Stimulated activated naive CD8-positive, alpha-beta T cell treated with anti-CD3 and anti-CD28 coated beads, Interleukin-15, amount 100 ng/mL, for 72 hours (primary cell): ENCODE results near the gene MYO19.
A peak's percentile ranks its signal among the peaks of the same experiment; 100 is the strongest.

Source experiments
- ATAC-seq: fragments of 150-1000 bp; cut with Tn5 transposase; 2 replicates; pipeline ENCODE4 v1.10.0; 2021; ENCODE audit warnings: mild to moderate bottlenecking, moderate library complexity
- DNase-seq, 2 donors: peaks; one replicate each; pipeline ENCODE4 v3.0.0; 2021 to 2022
- H3K27ac Mint-ChIP-seq, 2 donors: one replicate each; pipeline ENCODE4 v1.8.0; 2022; ENCODE audit warnings: mild to moderate bottlenecking in 2 of 2, mixed read lengths in 2 of 2, moderate library complexity in 2 of 2
- H3K27me3 Mint-ChIP-seq: one replicate; pipeline ENCODE4 v1.8.0; 2022; ENCODE audit warnings: mixed read lengths
- H3K4me1 Mint-ChIP-seq: one replicate; pipeline ENCODE4 v1.8.0; 2022; ENCODE audit warnings: mild to moderate bottlenecking, mixed read lengths
- H3K4me3 Mint-ChIP-seq, 2 donors: one replicate each; pipeline ENCODE4 v1.8.0; 2022; ENCODE audit warnings: mild to moderate bottlenecking in 2 of 2, mixed read lengths in 2 of 2, moderate library complexity in 1 of 2
- H3K9me3 Mint-ChIP-seq, 2 donors: one replicate each; pipeline ENCODE4 v1.8.0; 2022; ENCODE audit warnings: mixed read lengths in 2 of 2

MYO19 gene

DNA sequence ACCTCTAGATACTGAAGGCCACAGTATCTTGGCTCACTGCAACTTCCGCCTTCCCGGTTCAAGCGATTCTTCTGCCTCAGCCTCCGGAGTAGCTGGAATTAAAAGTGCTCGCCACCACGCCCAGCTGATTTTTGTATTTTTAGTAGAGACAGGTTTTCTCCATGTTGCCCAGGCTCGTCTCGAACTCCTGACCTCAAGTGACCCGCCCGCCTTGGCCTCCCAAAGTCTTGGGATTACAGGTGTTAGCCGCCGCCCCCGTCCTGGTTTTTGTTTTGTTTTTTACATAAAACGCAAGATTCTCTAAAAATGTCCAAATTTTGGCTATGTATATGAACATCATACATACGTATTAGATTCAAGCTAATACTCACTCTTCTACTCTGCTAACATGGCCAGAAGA lies 8.1 kb upstream of the MYO19 start:
- Mint-ChIP-seq H3K27me3 (no peaks in the 10 kb centered on the region), H3K4me3 (no peak overlapping the region), H3K4me1 (peaks cover 16% of the 10 kb centered on the region), H3K27ac (no peak overlapping the region), H3K9me3 (no peaks in the 10 kb centered on the region)
- ATAC-seq (no peak), DNase-seq (no peak)

DNA sequence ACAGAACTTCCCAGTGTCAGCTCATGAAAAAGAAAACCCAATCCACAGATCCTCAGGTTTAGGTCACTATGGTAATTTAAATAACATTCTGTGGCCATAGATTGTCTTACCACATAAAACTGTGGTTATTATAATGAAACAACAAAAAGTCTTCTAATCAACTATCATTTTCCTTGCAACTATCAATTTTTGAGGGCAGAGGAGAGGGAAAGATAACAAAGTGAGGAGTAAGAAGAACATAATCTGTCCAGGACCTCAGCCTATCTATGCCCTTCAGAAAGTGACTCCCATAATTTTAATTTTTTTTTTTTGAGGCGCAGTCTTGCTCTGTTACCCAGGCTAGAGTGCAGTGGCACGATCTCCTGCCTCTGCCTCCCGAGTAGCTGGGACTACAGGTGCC lies 6.0 kb upstream of the MYO19 start:
- no peaks in the 10 kb centered on the region for H3K27me3 Mint-ChIP-seq
- no peak overlapping the region for H3K27ac Mint-ChIP-seq
- H3K9me3 Mint-ChIP-seq: no peaks in the 10 kb centered on the region
- ATAC-seq (no peak), DNase-seq (no peak)
- H3K4me1 Mint-ChIP-seq: peaks cover 27% of the 10 kb centered on the region
- no peak overlapping the region for H3K4me3 Mint-ChIP-seq

DNA sequence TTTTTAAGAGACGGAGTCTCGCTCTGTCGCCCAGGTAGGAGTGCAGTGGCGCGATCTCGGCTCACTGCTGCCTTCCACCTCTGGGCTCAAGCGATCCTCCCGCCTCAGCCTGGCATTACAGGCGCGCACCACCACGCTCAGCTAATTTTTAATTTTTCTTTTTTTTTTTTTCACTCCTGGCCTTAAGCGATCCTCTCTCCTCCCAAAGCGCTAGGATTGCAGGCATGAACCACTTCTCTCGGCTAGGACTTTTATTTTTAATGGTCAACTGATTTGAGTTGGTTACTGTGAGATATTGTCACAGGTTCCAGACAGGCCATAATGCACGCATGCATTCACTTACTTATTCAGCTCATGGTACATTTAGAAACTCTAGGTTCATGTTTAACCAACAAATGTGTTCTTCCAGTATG lies 1.0 kb upstream of the MYO19 start:
- Mint-ChIP-seq H3K27ac (peak overlapping the region; percentile 99), H3K4me3 (peak overlapping the region; percentile 88 to 97), H3K4me1 (peaks cover 41% of the 10 kb centered on the region), H3K27me3 (no peaks in the 10 kb centered on the region), H3K9me3 (no peaks in the 10 kb centered on the region)
- DNase-seq (no peak), ATAC-seq (no peak)

DNA sequence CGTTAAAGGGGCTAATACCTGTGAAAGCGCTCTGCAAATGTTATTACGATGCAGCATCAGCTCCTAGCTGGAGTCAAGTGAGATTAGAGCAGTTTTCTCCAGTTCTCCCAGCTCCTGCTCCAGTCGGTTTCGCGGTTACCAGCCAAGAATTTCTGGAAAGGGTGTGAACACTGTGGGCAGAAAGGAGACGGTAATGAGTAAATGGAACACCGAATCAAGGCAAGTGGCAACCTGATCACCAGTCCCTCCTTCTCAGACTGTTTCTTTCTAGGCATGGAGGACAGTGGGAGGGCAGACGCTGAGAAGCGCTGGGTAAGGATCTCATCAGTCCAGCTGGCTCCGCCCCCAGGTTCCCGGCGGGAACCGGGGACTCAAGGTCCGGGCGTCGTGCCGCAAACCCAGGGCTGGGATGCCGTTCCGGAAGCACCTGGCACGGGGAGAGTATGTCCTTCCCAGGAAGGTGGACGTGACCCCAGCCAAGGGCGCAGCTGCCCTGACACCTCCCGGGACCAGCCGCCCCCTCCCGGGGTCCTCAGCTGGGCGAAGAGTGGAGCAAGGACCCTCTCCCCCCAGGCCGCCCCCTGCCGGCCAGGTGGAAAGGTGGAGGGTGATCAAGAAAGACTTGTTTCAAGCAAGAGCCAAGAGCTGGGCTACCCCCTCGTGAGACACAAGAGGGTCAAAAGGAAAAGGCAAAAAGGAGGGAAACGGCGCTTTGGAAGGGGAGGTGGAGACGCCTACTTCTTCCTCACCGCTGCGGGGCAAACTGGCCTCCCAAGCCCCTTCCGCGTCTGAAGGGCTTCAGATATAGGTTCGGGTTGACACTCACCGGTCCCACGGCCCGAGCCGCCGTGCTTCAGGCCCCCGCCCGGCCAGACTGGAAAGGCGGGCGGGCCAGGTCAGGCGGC lies 481 bp downstream of the MYO19 start:
- peak overlapping the region; percentile 99 for H3K27ac Mint-ChIP-seq
- H3K4me1 Mint-ChIP-seq: peaks cover 41% of the 10 kb centered on the region
- ATAC-seq (peak; percentile 56), DNase-seq (peak in 1 of 2 donors; percentile 68)
- H3K9me3 Mint-ChIP-seq: no peaks in the 10 kb centered on the region
- H3K4me3 Mint-ChIP-seq: peak overlapping the region; percentile 88 to 97
- no peaks in the 10 kb centered on the region for H3K27me3 Mint-ChIP-seq

DNA sequence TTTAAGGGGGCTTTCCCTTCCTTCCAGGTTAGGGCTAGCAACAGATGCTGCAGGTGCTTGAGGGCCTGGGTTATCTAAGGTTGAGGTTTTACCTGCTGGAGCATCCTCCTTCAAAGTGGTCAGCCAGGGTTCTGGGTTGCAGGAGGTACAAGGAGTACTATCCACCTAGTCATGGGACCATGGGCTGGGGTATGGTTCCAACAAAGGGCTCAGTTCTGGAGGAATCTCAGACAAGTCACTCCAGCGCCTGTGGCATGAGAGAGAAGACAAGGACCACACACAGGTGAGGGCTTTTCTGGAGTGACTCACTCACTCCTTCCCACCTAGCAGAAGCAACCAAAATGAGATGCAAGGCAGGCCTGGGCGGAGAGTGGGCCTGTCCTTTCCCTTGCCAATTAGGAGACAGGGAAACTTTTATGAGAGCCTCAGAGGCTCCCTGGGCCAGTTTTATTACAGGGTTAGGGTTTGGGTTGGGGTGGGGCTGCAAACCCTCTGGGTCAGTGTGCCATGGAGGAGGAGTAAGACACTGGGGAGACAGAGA lies 2.2 kb downstream of the MYO19 start:
- H3K4me3 Mint-ChIP-seq: peak overlapping the region in 1 of 2 donors; percentile 40
- peak overlapping the region in 1 of 2 donors; percentile 92 for H3K27ac Mint-ChIP-seq
- no peaks in the 10 kb centered on the region for H3K27me3 Mint-ChIP-seq
- no peak for DNase-seq
- ATAC-seq: no peak
- H3K9me3 Mint-ChIP-seq: no peaks in the 10 kb centered on the region
- peaks cover 47% of the 10 kb centered on the region for H3K4me1 Mint-ChIP-seq

DNA sequence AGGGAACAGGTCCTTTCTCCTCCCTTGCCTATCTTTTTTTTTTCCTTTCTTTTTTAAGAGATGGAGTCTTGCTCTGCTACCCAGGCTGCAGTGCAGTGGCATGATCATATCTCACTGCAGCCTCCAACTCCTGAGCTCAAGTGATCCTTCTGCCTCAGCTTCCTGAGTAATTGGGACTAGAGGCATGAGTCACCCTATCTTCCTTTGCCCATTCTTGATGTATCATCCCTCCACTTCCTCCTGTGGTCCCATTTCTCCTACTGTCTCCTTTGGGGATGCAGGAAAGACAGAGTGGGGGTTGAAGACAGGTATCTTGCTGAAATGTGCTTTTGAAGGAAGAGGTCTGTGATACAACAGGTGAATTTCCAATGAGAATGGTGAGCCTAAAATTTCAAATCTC lies 5.5 kb downstream of the MYO19 start:
- H3K27ac Mint-ChIP-seq: peak overlapping the region; percentile 11 to 29
- H3K27me3 Mint-ChIP-seq: no peaks in the 10 kb centered on the region
- DNase-seq (no peak), ATAC-seq (no peak)
- H3K4me1 Mint-ChIP-seq: peaks cover 55% of the 10 kb centered on the region
- no peaks in the 10 kb centered on the region for H3K9me3 Mint-ChIP-seq
- H3K4me3 Mint-ChIP-seq: no peak overlapping the region

DNA sequence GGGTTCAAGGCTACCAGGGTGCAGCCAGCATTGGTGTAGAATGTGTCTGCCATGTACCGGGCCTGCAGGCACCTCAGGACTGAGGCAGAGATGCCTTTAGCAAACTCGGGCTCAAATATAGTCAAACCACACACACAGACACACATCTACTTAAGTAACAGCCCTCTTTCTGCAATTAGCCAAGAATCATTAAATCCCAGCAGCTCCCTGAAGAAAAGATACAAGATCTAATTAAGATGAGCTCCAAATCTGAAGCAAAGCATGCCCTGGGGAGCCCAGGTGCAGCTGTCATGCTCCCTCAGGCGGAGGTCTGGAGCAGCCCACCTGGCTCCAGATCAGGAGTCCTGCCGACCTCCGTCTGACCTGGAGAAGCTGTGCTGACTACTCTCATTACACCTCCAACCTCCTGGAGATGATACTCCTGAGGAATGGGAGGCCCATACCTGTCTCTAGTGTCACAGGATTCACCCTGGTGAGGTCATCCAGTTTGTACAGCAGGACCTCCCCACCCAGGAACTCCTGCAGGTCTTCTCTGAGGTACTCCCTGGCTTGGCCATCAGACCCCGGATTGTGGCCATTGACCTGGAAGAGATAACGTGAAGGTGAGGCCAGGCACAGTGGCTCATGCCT lies 6.9 kb downstream of the MYO19 start:
- ATAC-seq (no peak), DNase-seq (no peak)
- Mint-ChIP-seq H3K9me3 (no peaks in the 10 kb centered on the region), H3K4me3 (no peak overlapping the region), H3K27ac (peak overlapping the region in 1 of 2 donors; percentile 54), H3K4me1 (peaks cover 43% of the 10 kb centered on the region), H3K27me3 (no peaks in the 10 kb centered on the region)

DNA sequence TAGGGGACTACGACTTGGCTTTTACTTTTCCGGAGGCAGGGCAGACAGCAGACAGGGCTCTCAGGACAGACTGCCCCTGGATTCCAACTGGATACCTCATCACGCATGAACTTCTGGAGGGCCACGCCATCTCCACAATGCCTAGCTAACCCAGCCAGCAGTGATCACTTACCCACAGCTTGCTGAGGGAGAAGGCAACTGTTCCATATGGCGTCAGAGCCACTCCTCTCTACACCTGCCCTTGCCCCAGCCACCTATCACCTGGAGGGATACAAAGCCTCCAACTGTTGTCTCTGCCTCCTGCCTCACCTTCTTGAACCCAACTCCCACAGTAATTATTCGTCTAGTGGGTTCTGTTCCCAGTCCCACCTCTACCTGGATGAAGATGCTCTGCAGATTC lies 8.8 kb downstream of the MYO19 start:
- DNase-seq (no peak), ATAC-seq (no peak)

DNA sequence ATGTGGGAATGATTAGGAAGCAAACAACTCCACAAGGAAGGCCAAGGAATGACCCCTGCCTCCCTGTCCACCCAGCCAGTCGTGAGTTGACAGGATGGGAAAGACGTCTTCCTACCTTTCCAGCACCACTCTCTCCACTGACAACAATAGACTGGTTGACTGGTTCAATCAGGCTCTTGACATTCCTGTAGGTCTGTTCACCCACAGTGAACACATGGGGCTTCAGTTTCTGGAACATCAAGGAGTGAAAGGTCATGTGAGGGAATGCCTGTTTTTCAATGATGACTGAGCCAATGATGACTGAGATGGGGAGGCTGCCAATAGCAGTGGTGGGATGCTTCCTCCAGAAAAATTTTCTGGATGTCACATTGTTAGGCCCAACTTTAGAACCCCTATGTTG lies 9.6 kb downstream of the MYO19 start:
- H3K4me1 Mint-ChIP-seq: peaks cover 33% of the 10 kb centered on the region
- no peak overlapping the region for H3K27ac Mint-ChIP-seq
- ATAC-seq: no peak
- no peak for DNase-seq
- no peaks in the 10 kb centered on the region for H3K9me3 Mint-ChIP-seq
- no peaks in the 10 kb centered on the region for H3K27me3 Mint-ChIP-seq
- H3K4me3 Mint-ChIP-seq: no peak overlapping the region

More for the DNA sequence above, 8.8 kb downstream of the MYO19 start:
- H3K27me3 Mint-ChIP-seq: no peaks in the 10 kb centered on the region
- no peak overlapping the region for H3K4me3 Mint-ChIP-seq
- H3K9me3 Mint-ChIP-seq: no peaks in the 10 kb centered on the region
- peaks cover 33% of the 10 kb centered on the region for H3K4me1 Mint-ChIP-seq
- H3K27ac Mint-ChIP-seq: peak overlapping the region in 1 of 2 donors; percentile 84

DNA sequence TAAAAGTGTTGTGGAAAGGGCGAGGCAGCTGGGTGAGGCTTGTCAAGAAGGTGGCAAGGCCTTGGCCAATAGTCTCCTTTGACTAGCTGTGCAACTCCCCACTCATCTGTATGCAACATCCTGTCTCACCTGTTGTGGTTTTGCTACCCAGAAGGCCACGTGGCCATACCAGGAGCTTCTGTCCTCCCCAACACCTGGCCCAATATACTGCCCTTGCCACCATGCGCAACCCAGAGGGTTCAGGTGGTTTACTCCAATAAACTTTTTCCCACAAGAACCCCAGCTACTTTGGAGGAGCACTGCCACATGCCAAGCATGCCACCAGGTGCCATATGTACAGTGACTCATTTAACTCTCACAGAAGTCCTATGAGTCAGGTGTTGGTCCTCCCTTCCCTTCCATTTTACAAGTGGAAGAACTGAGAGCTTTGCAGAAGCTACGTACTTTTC lies 10.2 kb downstream of the MYO19 start:
- H3K9me3 Mint-ChIP-seq: no peaks in the 10 kb centered on the region
- peak overlapping the region in 1 of 2 donors; percentile 25 for H3K27ac Mint-ChIP-seq
- DNase-seq (no peak), ATAC-seq (peak; percentile 79)
- peaks cover 33% of the 10 kb centered on the region for H3K4me1 Mint-ChIP-seq
- H3K4me3 Mint-ChIP-seq: no peak overlapping the region
- no peaks in the 10 kb centered on the region for H3K27me3 Mint-ChIP-seq

DNA sequence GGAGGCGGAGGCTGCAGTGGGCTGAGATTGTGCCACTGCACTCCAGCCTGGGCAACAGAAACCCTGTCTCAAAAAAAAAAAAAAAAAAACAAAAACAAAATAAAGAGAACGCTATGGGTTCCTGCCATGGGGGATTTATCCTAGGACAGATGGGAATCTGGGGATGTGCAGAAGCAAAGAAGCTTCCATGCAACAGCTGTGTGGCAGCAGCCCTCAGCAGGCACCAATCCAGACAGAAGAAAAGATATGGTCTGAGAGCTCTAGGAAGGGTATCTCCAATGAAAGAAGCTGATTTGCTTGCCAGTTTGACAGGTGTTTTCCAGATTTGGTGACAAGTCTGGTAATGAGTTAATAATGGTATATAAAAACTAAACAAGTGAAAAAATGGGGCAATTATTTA lies 11.6 kb downstream of the MYO19 start:
- no peak overlapping the region for H3K4me3 Mint-ChIP-seq
- no peak overlapping the region for H3K27ac Mint-ChIP-seq
- no peaks in the 10 kb centered on the region for H3K27me3 Mint-ChIP-seq
- H3K9me3 Mint-ChIP-seq: no peaks in the 10 kb centered on the region
- DNase-seq (no peak), ATAC-seq (no peak)
- H3K4me1 Mint-ChIP-seq: peaks cover 31% of the 10 kb centered on the region

DNA sequence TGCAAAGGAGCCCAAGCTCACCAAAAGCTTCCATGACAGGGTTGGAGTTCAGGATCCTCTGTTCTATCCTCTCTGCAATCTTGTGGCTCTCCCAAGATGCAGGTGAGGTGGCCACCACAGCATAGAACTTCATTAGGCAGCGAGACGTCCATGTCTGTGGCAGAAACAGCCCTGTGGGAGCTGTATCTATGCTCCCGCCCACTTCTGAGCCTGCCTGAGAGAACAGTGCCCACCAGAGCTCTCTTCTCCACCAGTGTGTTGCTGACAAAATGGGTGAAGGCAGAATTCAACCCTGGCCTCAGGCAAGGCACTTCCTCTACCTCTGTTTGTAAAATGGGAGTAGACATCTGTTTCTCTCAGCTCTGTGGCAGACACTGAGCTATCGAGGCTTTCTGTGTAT lies 18.8 kb downstream of the MYO19 start:
- H3K27me3 Mint-ChIP-seq: no peaks in the 10 kb centered on the region
- DNase-seq: no peak
- no peak for ATAC-seq
- no peak overlapping the region for H3K27ac Mint-ChIP-seq
- H3K9me3 Mint-ChIP-seq: no peaks in the 10 kb centered on the region
- H3K4me3 Mint-ChIP-seq: no peak overlapping the region
- H3K4me1 Mint-ChIP-seq: no peaks in the 10 kb centered on the region

DNA sequence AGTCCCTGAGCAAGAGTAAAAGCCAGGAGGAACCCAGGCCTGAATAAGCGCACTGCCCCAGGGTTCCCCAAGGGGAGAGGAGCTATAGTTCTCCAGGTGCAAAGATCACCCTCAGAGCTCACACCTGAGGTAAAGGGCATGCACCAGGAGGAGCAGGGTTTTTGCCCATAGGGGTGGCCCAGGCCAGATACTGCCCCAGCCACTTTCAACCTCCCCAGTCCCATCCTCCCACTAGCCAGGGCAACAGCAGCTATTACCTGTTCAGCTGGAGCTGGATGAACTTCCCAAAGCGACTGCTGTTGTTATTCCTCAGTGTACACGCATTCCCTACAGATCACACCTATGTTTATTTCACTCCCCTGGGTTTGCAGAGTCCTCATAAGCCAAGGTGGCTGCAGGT lies 19.8 kb downstream of the MYO19 start:
- ATAC-seq (no peak), DNase-seq (no peak)
- H3K4me3 Mint-ChIP-seq: no peak overlapping the region
- no peaks in the 10 kb centered on the region for H3K9me3 Mint-ChIP-seq
- no peaks in the 10 kb centered on the region for H3K27me3 Mint-ChIP-seq
- no peaks in the 10 kb centered on the region for H3K4me1 Mint-ChIP-seq
- peak overlapping the region in 1 of 2 donors; percentile 87 for H3K27ac Mint-ChIP-seq

DNA sequence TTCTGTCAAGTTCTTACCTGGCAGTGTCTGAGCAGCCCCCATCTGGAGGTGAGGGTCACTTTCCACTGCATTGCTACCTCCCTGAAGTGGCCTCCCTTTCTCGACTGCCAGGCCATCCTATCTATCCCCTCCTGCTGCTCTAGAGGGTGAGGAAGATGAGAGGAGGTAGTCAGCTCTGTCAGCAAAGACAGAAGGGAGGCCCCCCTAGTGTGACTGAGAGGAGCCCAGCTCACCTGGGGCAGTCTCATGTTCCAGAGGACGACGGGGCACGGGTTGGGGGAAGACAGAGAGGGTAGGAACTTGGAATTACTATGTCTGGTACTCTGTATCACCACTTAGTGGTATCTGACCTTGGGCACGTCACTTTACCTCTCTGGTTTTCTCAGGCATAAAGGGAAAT lies 22.0 kb downstream of the MYO19 start:
- no peak for DNase-seq
- no peak for ATAC-seq
- Mint-ChIP-seq H3K4me3 (no peak overlapping the region), H3K9me3 (no peaks in the 10 kb centered on the region), H3K4me1 (no peaks in the 10 kb centered on the region), H3K27ac (no peak overlapping the region), H3K27me3 (no peaks in the 10 kb centered on the region)

DNA sequence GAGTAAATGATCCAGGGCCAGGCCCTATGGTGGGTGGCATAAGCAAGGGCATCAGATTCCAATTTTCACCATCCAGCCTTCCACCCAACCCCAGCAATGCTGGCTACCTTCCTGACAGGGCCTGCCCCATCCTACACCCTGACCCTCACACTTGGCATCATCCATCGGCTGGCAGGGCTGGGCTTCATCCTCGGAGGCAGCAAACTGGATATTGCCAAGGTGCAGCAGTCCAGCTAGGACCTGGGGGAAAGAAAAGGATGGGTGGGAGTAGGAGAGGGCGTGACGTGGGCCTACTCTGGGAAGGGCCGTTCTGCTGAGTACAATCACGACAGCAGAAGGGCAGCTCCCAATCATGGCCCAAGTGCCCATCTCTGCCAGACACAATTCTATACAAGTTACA lies 23.5 kb downstream of the MYO19 start:
- Mint-ChIP-seq H3K4me3 (no peak overlapping the region), H3K27ac (no peak overlapping the region), H3K27me3 (no peaks in the 10 kb centered on the region), H3K9me3 (no peaks in the 10 kb centered on the region), H3K4me1 (no peaks in the 10 kb centered on the region)
- ATAC-seq: no peak
- DNase-seq: no peak

DNA sequence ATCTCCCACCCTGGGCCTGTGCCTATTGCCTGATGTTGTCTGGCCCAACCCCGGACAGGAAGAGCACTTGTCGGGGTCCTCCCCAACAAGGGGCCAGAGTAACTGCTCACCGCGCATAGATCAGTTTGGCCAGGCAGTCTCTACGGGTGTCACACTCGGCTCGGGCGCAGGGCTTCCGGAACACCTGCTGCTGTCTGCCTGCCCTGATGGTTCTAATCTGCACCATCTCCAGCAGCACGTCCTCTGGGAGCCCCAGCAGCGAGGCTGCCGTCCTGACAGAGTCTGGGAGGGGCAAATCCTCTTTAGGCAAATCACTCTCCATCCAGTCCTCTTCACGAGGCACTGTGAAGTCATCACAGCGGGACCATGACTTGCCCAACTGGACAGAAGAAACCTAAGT lies 24.0 kb downstream of the MYO19 start:
- DNase-seq (no peak), ATAC-seq (no peak)
- no peaks in the 10 kb centered on the region for H3K27me3 Mint-ChIP-seq
- no peak overlapping the region for H3K4me3 Mint-ChIP-seq
- no peak overlapping the region for H3K27ac Mint-ChIP-seq
- H3K9me3 Mint-ChIP-seq: no peaks in the 10 kb centered on the region
- no peaks in the 10 kb centered on the region for H3K4me1 Mint-ChIP-seq
